GM12891 (cell line): ENCODE measurements around the gene MTG2.

Source experiments
- POLR2A ChIP-seq: IDR thresholded peaks from 2 replicates; pipeline ENCODE4 v1.6.1; 2011; ENCODE audit warnings: low read depth, low read length, control low read depth
- TAF1 ChIP-seq: IDR thresholded peaks from 2 replicates; pipeline ENCODE4 v1.6.1; 2011; ENCODE audit warnings: low read depth, low read length, control low read depth

GRCh38 chr20:62246431-62246830 lies 63.6 kb downstream of the MTG2 start:
- TF ChIP-seq TAF1 (no peak), POLR2A (no peak)
